HepG2 (cell line): Measurements from ENCODE around the gene HIGD1A. TPM values are rescaled to one million over a fixed set of nuclear protein-coding genes. Genes with fewer than 3 reads are reported as not detected.
A peak's percentile ranks its signal among the peaks of the same experiment; 100 is the strongest.

Experiments used
- AGO1 ChIP-seq: fragments of 200-400 bp; formaldehyde crosslinking; IDR thresholded peaks from 2 replicates; pipeline ENCODE4 v1.6.1; 2017; ENCODE audit warnings: mild to moderate bottlenecking, low read depth, low read length, moderate library complexity; ENCODE audit not compliant: poor library complexity, severe bottlenecking
- EP300 ChIP-seq, 3 experiments: sonication (generic) in 1 of 3; formaldehyde crosslinking in 1 of 3; IDR thresholded peaks; 2 replicates each; pipeline versions ENCODE4 v1.5.1 to v1.6.1; 2011 to 2020; ENCODE audit warnings: low read depth in 2 of 3, low read length in 2 of 3, borderline replicate concordance in 1 of 3, improper control_type of control experiment in 1 of 3, mild to moderate bottlenecking in 1 of 3, missing genetic modification reagents in 1 of 3, moderate library complexity in 1 of 3
- FOSL1 ChIP-seq: sonication (generic); formaldehyde crosslinking; IDR thresholded peaks from 2 replicates; pipeline ENCODE4 v1.9.0; 2021; ENCODE audit warnings: missing genetic modification reagents, borderline replicate concordance
- FOXA1 ChIP-seq, 2 experiments: fragments of 450-650 bp in 1 of 2; sonication (generic) in 1 of 2; formaldehyde crosslinking in 1 of 2; IDR thresholded peaks; 2 replicates each; pipeline versions ENCODE4 v1.4.0 to v1.6.1; 2016 to 2020; ENCODE audit warnings: missing genetic modification reagents in 1 of 2
- GATAD1 ChIP-seq: IDR thresholded peaks from 2 replicates; pipeline ENCODE4 v1.6.1; 2016; ENCODE audit warnings: missing genetic modification reagents, missing compliant biosample characterization
- HOXD1 ChIP-seq: sonication (generic); formaldehyde crosslinking; IDR thresholded peaks from 2 replicates; pipeline ENCODE4 v1.5.0; 2020; ENCODE audit warnings: missing genetic modification reagents
- ISX ChIP-seq: sonication (generic); formaldehyde crosslinking; conservative IDR thresholded peaks from 2 replicates; pipeline ENCODE4 v1.5.0; 2020; ENCODE audit warnings: missing genetic modification reagents
- KLF12 ChIP-seq: sonication (generic); formaldehyde crosslinking; IDR thresholded peaks from 2 replicates; pipeline ENCODE4 v1.4.0; 2020; ENCODE audit warnings: missing genetic modification reagents, borderline replicate concordance
- POLR2A ChIP-seq, 2 experiments: IDR thresholded peaks; 2 replicates each; pipeline ENCODE4 v1.6.1; 2011; ENCODE audit warnings: low read depth in 2 of 2, low read length in 2 of 2, mild to moderate bottlenecking in 1 of 2, moderate library complexity in 1 of 2; ENCODE audit not compliant: insufficient read depth in 1 of 2
- PRDM15 ChIP-seq: sonication (generic); formaldehyde crosslinking; IDR thresholded peaks from 2 replicates; pipeline ENCODE4 v1.4.0; 2020; ENCODE audit warnings: missing genetic modification reagents
- RBM39 ChIP-seq: fragments of 200-400 bp; formaldehyde crosslinking; IDR thresholded peaks from one replicate; pipeline ENCODE4 v1.6.1; 2018; ENCODE audit warnings: antibody characterized with exemption, mild to moderate bottlenecking, low read depth, low read length; ENCODE audit not compliant: poor library complexity, severe bottlenecking
- SP1 ChIP-seq, 2 experiments: fragments of 450-650 bp in 1 of 2; sonication (generic) in 1 of 2; formaldehyde crosslinking in 1 of 2; IDR thresholded peaks; 2 replicates each; pipeline versions ENCODE4 v1.4.0 to v1.6.1; 2016 to 2020; ENCODE audit warnings: missing genetic modification reagents in 1 of 2
- ZBTB43 ChIP-seq: sonication (generic); formaldehyde crosslinking; conservative IDR thresholded peaks from 2 replicates; pipeline ENCODE4 v1.4.0; 2020; ENCODE audit warnings: missing genetic modification reagents
- ZFP37 ChIP-seq: sonication (generic); formaldehyde crosslinking; IDR thresholded peaks from 2 replicates; pipeline ENCODE4 v1.4.0; 2020; ENCODE audit warnings: missing genetic modification reagents, borderline replicate concordance
- ZFP41 ChIP-seq: sonication (generic); formaldehyde crosslinking; IDR thresholded peaks from 2 replicates; pipeline ENCODE4 v1.4.0; 2020; ENCODE audit warnings: mild to moderate bottlenecking, missing genetic modification reagents, borderline replicate concordance
- ZFY ChIP-seq: sonication (generic); formaldehyde crosslinking; IDR thresholded peaks from 2 replicates; pipeline ENCODE4 v1.4.0; 2020; ENCODE audit warnings: missing genetic modification reagents
- ZNF205 ChIP-seq: IDR thresholded peaks from 2 replicates; pipeline ENCODE4 v1.6.1; 2018; ENCODE audit warnings: missing biosample characterization, missing genetic modification reagents
- ZNF414 ChIP-seq: sonication (generic); formaldehyde crosslinking; IDR thresholded peaks from 2 replicates; pipeline ENCODE4 v1.5.0; 2020; ENCODE audit warnings: missing genetic modification reagents
- ZNF550 ChIP-seq: sonication (generic); formaldehyde crosslinking; IDR thresholded peaks from 2 replicates; pipeline ENCODE4 v1.4.0; 2020; ENCODE audit warnings: mild to moderate bottlenecking, missing genetic modification reagents, borderline replicate concordance
- ZNF652 ChIP-seq: IDR thresholded peaks from 2 replicates; pipeline ENCODE4 v1.6.1; 2016; ENCODE audit warnings: low read depth, borderline replicate concordance
- ZNF7 ChIP-seq: IDR thresholded peaks from 2 replicates; pipeline ENCODE4 v1.6.1; 2016; ENCODE audit warnings: missing biosample characterization, missing genetic modification reagents
- ZSCAN12 ChIP-seq: sonication (generic); formaldehyde crosslinking; IDR thresholded peaks from 2 replicates; pipeline ENCODE4 v1.9.0; 2021; ENCODE audit warnings: mild to moderate bottlenecking, missing genetic modification reagents
- ZSCAN31 ChIP-seq: sonication (generic); formaldehyde crosslinking; IDR thresholded peaks from 2 replicates; pipeline ENCODE4 v1.5.0; 2020; ENCODE audit warnings: low read depth, mild to moderate bottlenecking, missing genetic modification reagents
- polyA plus RNA-seq, 8 experiments: library from polyadenylated mRNA; depleted of rRNA in 3 of 8; stranded (reverse) in 7 of 8; unstranded in 1 of 8; fragments of >200 nt; fragmentation: Illumina TruSeq in 4 of 8; extraction: Trizol in 4 of 8; gene quantifications; 2 replicates each; pipeline versions ENCODE4 v1.2.1 to v1.2.3, GENCODE V29; 2011 to 2016; ENCODE audit warnings: low read depth in 4 of 8, missing spikeins in 1 of 8, mixed read lengths in 1 of 8; ENCODE audit not compliant: insufficient read depth in 1 of 8
- total RNA-seq, 5 experiments: library from RNA; depleted of rRNA; stranded (reverse); fragments of >200 nt; fragmentation: Illumina TruSeq; extraction: Trizol; gene quantifications; 2 replicates each; pipeline ENCODE4 v1.2.3, GENCODE V29; 2016; ENCODE audit warnings: low read depth in 1 of 5

HIGD1A gene
- total and polyA plus RNA-seq, 2 of the 13 experiments (the other 11 are each of a cell fraction or from before 2014, with no cell fraction given): 222 to 253 TPM

- TF ChIP-seq ZFY (peak; percentile 27), EP300 (IDR thresholded peaks at IDR 0.05; ENCODE audit: low read depth in 2 of 2, low read length in 2 of 2) (peak in 1 of 2 experiments; percentile 85; a peak in 2 of 4 replicates), EP300 (CRISPR knock-in tag; IDR thresholded peaks at IDR 0.05; ENCODE audit: borderline replicate concordance) (no peak), POLR2A (IDR thresholded peaks at IDR 0.05; ENCODE audit: insufficient read depth in 1 of 2, low read depth in 2 of 2, low read length in 2 of 2) (peak; percentile 48 to 60; a peak in 2 of 4 replicates), ZNF550 (CRISPR knock-in tag) (no peak), FOXA1 (IDR thresholded peaks at IDR 0.05) (no peak), FOXA1 (CRISPR knock-in tag; IDR thresholded peaks at IDR 0.05) (peak; percentile 66; the same call in 1 of the 2 replicates), KLF12 (CRISPR knock-in tag) (no peak), ZBTB43 (CRISPR knock-in tag) (no peak), FOSL1 (peak; percentile 64; the same call in 1 of the 2 replicates), ZSCAN12 (CRISPR knock-in tag) (no peak), ZNF205 (no peak), PRDM15 (CRISPR knock-in tag) (0 out of 2 replicates have a peak, but pooled peaks have one; percentile 18), RBM39 (peak; percentile 11), HOXD1 (CRISPR knock-in tag) (0 out of 2 replicates have a peak, but pooled peaks have one; percentile 32), GATAD1 (CRISPR knock-in tag) (peak; percentile 42), ISX (no peak), SP1 (IDR thresholded peaks at IDR 0.05) (no peak), SP1 (CRISPR knock-in tag; IDR thresholded peaks at IDR 0.05) (no peak), ZFP41 (CRISPR knock-in tag) (no peak), ZNF652 (CRISPR knock-in tag) (no peak), ZNF7 (CRISPR knock-in tag) (no peak), ZSCAN31 (peak; percentile 49; the same call in 1 of the 2 replicates), AGO1 (no peak), ZFP37 (no peak), ZNF414 (CRISPR knock-in tag) (no peak)
Measured at GRCh38 chr3:42805141-42805821, 991 bp upstream of the HIGD1A start (continued).
